Stimulated activated CD4-positive, alpha-beta T cell treated with anti-CD3 and anti-CD28 coated beads, TNF-alpha, amount 100 ng/mL, for 1 hour (primary cell): Measurements from ENCODE around the gene PHF20.
"Not testable (repeated sequence)": the region's sequence is repeated elsewhere in the genome, so short reads cannot be mapped to it uniquely, and the experiment has no call there.

Experiments used
- DNase-seq, 3 donors: peaks; one replicate each; pipeline ENCODE4 v3.0.0-alpha.2; 2020; ENCODE audit warnings: low read depth in 3 of 3, low spot score in 1 of 3

PHF20 gene

DNA sequence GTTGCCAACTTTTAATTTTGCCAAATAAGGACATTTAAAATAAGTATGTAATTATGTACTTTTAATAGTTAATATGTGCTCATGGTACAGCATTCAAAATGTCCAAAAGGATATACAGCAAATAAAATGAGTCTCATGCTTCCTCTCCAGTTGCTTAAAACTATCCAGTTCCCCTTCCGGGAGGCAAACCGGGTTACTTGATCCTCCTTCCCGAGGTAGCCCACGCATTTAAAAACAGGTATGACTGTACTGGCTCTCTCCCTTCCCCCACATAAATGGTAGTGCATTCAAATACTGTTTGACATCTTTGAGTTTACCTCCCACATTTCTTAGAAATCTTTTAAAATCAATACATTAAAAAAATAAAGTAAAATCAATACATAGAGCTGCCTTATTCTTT, 66.4 kb downstream of the PHF20 start:
- no peak for DNase-seq

DNA sequence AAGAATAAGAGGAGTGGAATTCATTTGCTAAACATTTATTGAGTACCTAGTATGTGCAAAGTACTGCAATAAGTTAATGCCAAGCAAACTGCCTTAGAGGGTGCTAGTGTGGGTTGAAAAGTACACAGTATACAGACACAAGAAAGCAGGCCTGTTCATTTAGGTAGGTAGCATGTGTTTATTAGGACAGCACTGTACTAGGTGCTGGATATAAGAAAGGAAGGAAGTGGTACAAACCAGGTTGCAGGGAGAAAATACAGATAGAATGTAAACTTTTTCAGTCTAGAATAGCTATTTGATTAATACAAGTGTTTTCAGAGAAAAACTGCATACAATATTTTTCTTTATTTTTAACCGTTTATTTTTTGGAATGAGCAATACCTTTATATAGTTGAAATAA, 68.1 kb downstream of the PHF20 start:
- DNase-seq, result no peak

- DNase-seq, result no peak
Observed at GRCh38 chr20:35840421-35840820, 68.6 kb downstream of the PHF20 start.

GRCh38 chr20:35842361-35842760, 70.5 kb downstream of the PHF20 start:
- DNase-seq, result no peak

DNA sequence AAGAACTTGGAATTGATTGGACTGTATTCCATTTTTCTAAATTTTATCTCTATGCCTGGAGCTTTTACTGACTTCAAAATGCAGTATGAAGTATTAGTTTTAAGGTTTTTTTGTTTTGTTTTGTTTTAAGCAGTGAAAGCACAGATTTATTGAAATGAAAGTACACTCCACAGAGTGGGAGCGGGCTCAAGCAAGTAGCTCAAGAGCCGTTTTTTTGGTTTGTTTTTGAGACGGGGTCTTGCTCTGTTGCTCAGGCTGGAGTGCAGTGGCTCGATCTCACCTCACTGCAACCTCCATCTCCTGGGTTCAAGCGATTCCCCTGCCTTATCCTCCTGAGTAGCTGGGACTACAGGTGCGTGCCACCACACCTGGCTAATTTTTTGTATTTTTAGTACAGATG, 72.1 kb downstream of the PHF20 start:
- DNase-seq, result not testable (repeated sequence)

DNA sequence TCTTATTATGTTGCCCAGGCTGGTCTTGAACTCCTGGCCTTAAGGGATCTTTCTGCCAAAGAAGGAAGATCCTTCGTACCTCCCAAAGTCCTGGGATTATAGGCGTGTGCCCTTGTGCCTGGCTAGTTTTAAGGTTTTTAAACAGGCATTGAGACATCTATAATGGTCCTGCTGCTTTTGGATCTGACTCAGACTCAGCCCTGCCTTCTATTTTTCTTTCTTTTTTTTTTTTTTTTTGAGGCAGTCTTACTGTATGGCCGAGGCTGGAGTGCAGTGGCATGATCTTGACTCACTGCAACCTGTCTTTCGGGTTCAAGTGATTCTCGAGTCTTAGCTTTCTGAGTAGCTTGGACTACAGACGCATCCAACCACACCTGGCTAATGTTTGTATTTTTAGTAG, 73.7 kb downstream of the PHF20 start:
- DNase-seq, result no peak

DNA sequence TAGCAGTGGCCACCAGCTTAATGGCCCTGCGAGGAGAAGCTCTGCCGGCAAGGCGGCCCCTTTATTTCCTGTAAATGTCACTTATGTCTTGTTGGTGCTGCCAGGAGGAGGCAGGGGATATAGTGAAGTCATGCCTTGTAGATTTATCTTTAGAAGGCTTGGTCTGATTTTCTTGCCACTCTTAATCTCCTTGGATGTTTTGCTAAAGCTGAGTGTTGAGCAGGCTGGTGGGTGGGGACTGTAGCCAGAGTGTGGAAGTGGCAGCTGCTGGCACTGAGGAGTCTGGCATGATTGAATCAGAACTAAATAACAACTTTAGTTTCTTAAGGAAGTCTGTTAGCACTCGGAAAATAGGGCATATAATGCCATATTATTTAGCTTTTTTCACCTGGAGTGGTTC, 77.9 kb downstream of the PHF20 start:
- no peak for DNase-seq

DNA sequence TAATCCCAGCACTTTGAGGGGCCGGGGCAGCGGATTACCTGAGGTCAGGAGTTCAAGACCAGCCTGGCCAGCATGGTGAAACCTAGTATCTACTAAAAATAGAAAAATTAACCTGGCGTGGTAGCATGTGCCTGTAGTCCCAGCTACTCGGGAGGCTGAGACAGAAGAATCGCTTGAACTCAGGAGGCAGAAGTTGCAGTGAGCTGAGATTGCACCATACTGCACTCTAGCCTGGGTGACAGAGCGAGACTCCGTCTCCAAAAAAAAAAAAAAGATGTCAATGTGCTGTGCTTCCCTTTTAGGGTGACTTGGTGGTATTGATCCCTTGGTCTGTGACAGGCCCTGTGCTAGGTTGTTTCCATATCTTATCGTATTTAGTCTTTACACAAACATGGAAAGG, 79.8 kb downstream of the PHF20 start:
- DNase-seq, result not testable (repeated sequence)

- DNase-seq, result no peak
Observed at GRCh38 chr20:35854713-35855348, 83.0 kb downstream of the PHF20 start.

DNA sequence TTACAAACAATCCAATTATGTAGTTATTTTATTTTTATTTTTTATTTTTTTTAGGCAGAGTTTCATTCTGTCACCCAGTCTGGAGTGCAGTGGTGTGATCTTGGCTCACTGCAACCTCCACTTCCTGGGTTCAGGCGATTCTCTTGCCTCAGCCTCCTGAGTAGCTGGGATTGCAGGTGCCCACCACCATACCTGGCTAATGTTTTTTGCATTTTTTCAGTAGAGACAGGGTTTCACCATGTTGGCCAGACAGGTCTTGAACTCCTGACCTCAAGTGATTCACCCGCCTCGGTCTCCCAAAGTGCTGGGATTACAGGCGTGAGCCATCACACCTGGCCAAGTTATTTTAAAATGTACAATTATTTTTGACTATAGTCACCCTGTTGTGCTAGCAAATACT, 83.8 kb downstream of the PHF20 start:
- not testable (repeated sequence) for DNase-seq

DNA sequence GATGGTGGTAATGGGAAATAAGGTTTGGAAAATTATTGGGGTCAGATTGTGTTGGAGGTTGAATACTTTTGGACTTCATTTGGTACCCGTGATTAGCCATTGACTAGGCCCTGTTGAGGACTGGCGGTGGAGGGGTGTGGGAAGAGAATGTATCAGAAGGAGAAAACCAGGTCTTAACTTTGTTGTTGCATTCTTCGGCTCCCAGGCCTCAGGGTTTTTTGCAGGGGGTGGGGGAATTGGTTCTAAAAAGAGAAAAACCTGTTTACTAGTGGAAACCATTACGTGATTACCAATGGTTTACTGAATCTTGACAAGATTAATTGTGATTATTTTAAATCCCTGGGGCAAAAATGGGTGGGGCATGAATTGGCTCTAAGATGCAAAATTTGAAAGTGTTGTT, 85.1 kb downstream of the PHF20 start:
- no peak for DNase-seq

- no peak for DNase-seq
Observed at GRCh38 chr20:35866418-35867202, 94.8 kb downstream of the PHF20 start.

GRCh38 chr20:35870541-35871258, 98.9 kb downstream of the PHF20 start:
- DNase-seq, result no peak

DNA sequence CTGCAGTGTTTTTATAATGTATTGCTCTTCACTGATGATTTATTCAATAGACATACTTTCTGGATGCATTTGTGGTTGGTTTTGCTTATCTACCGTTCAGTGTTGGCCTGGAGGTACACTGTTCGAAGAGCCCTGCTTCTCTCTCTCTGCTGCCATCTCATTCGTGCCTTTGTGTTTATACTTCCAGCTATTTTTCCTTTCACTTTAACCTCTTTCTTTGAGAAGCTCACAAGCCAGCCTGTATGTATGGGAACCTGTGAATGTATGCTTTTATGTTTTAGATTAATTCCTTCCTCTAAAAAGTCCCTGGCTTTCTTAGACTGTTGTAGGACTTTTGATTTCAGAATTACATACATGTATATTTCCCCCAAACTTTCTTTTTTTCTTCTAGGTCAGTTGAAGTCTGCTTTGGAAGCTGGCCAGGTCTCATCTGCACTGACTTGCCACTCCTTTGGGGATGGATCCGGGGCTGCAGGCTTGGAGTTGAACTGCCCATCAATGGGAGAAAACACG, 99.5 kb downstream of the PHF20 start:
- no peak for DNase-seq

DNA sequence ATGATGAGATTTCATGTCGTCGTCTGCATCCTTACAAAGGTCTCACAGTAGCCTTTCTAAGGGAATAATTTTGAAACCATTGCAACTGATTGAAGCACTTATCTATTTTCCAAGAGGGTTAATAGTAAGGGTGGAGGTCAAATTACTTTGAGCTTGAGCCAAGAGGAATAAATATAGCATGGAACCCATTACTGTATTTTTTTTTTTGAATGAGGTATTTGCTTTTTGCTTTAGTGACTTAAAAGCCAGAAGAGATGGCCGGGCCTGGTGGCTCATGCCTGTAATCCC, 104.2 kb downstream of the PHF20 start:
- DNase-seq, result no peak

- DNase-seq, result no peak
Observed at GRCh38 chr20:35877611-35878010, 105.8 kb downstream of the PHF20 start.

DNA sequence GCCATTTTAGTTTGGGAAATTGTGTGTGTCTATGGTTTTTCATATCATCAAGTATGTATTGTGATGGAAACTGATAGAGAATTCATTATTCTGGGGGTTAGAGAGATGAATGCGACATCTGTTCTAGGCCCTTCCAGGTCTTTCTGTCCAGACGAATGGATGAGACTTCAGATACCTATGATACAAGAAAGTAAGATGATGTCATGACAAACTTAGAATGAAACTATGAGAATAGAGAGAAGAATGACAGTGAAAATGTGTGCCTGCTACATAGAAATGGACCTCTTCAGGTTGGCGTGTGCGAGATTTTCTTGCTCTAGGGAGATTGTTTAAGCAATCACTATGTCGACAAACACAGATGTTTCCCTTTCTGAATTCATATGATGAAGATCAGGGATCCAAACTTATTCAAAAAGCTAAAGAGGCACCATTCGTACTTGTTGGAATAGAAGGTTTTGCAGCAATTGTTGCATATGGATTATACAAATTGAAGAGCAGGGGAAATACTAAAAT, 106.4 kb downstream of the PHF20 start:
- DNase-seq, result no peak

GRCh38 chr20:35881676-35882075, 109.9 kb downstream of the PHF20 start:
- DNase-seq, result no peak

- DNase-seq, result not testable (repeated sequence)
Observed at GRCh38 chr20:35882427-35883161, 110.8 kb downstream of the PHF20 start.

DNA sequence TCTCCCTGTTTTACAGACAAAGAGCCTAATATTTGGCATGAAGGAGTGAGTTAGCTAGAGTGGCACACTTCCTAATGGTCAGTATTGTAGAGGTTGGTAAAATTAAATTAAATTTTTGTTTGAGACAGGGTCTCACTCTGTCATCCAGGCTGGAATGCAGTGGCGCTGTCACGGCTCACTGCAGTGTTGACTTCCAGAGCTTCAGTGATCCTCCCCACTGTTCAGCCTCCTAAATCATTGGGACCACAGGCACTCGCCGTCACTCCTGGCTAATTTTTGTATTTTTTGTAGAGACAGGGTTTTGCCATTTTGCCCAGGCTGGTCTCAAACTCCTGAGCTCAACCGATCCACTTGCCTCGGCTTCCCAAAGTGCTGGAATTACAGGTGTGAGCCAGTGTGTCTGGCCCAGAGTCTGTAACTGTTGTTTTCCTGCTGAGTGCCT, 111.5 kb downstream of the PHF20 start:
- DNase-seq, result no peak
